Activated CD4-positive, alpha-beta T cell treated with anti-CD3 and anti-CD28 coated beads for 48 hours (primary cell): ENCODE results near the gene TIRAP.
A peak's percentile ranks its signal among the peaks of the same experiment; 100 is the strongest.
"Not testable (repeated sequence)": the region's sequence is repeated elsewhere in the genome, so short reads cannot be mapped to it uniquely, and the experiment has no call there.

ENCODE experiments used
- DNase-seq: peaks from one replicate; pipeline ENCODE4 v3.0.0-alpha.2; 2020

Gene TIRAP

GRCh38 chr11:126282736-126283591 is at the start of gene TIRAP:
TIRAP (plus strand) TSS chr11:126283093; CDS start chr11:126290895, 7,802 bp downstream.
- DNase-seq, result peak; percentile 66

- no peak for DNase-seq
Measured at GRCh38 chr11:126233391-126233790, 49.5 kb upstream of the TIRAP start.

GRCh38 chr11:126246636-126247035 is 36.3 kb upstream of the TIRAP start:
- DNase-seq, result no peak

GRCh38 chr11:126253265-126253664 is 29.6 kb upstream of the TIRAP start:
- no peak for DNase-seq

GRCh38 chr11:126254819-126255218 is 28.1 kb upstream of the TIRAP start:
- no peak for DNase-seq

GRCh38 chr11:126255507-126255906 is 27.4 kb upstream of the TIRAP start:
- not testable (repeated sequence) for DNase-seq

- no peak for DNase-seq
Measured at GRCh38 chr11:126256216-126256615, 26.7 kb upstream of the TIRAP start.

- no peak for DNase-seq
Measured at GRCh38 chr11:126257144-126257543, 25.7 kb upstream of the TIRAP start.

- DNase-seq, result no peak
Measured at GRCh38 chr11:126257764-126258163, 25.1 kb upstream of the TIRAP start.

GRCh38 chr11:126262216-126262615 is 20.7 kb upstream of the TIRAP start:
- DNase-seq, result no peak

- no peak for DNase-seq
Measured at GRCh38 chr11:126263489-126263888, 19.4 kb upstream of the TIRAP start.

GRCh38 chr11:126265811-126266210 is 17.1 kb upstream of the TIRAP start:
- no peak for DNase-seq

GRCh38 chr11:126267650-126268049 is 15.2 kb upstream of the TIRAP start:
- no peak for DNase-seq

- DNase-seq, result no peak
Measured at GRCh38 chr11:126268361-126268707, 14.6 kb upstream of the TIRAP start.

- peak; percentile 100 for DNase-seq
Measured at GRCh38 chr11:126268708-126269579, 13.9 kb upstream of the TIRAP start, which contains the start of the genes FOXRED1 and SRPRA. FOXRED1 (plus strand) TSS chr11:126269154; CDS start chr11:126269207, 53 bp downstream. SRPRA (minus strand) TSS chr11:126268895; CDS start chr11:126268804, 91 bp downstream.

GRCh38 chr11:126277322-126277721 is 5.6 kb upstream of the TIRAP start:
- DNase-seq, result no peak

GRCh38 chr11:126277780-126278179 is 5.1 kb upstream of the TIRAP start:
- DNase-seq, result no peak

GRCh38 chr11:126279191-126279590 is 3.7 kb upstream of the TIRAP start:
- no peak for DNase-seq

- no peak for DNase-seq
Measured at GRCh38 chr11:126280595-126280994, 2.3 kb upstream of the TIRAP start.

GRCh38 chr11:126281245-126281644 is 1.6 kb upstream of the TIRAP start:
- no peak for DNase-seq

GRCh38 chr11:126281666-126282175 is 1.2 kb upstream of the TIRAP start:
- DNase-seq, result no peak

GRCh38 chr11:126282361-126282735 is 545 bp upstream of the TIRAP start:
- DNase-seq, result peak; percentile 52

- DNase-seq, result peak; percentile 93
Measured at GRCh38 chr11:126284829-126285228, 1.9 kb downstream of the TIRAP start.

- DNase-seq, result no peak
Measured at GRCh38 chr11:126288237-126288636, 5.3 kb downstream of the TIRAP start.
